WTC11 (cell line): ENCODE measurements around the gene PAM16. TPM values are rescaled to one million over a fixed set of nuclear protein-coding genes. Genes with fewer than 3 reads are reported as not detected.
A peak's percentile ranks its signal among the peaks of the same experiment; 100 is the strongest.

Source experiments
- ATAC-seq: fragments of 200-7000 bp; cut with Tn5 transposase; 2 replicates; pipeline ENCODE4 v1.10.0; 2021; ENCODE audit warnings: mild to moderate bottlenecking, moderate library complexity
- CTCF ChIA-PET: fragments of 300-600 bp; sonication (Branson Sonifier 250); formaldehyde crosslinking; loops from one replicate; lab custom pipeline; 2021; ENCODE audit warnings: antibody characterized with exemption; lab: Charles Lee
- POLR2A ChIA-PET: fragments of 350-600 bp; sonication (Branson Sonifier 250); formaldehyde crosslinking; loops from one replicate; lab custom pipeline; 2021; ENCODE audit warnings: antibody characterized with exemption; lab: Charles Lee
- DNase-seq: peaks from one replicate; pipeline ENCODE4 v3.0.0; 2021; ENCODE audit warnings: low spot score
- H3K27ac Mint-ChIP-seq: 2 replicates; pipeline ENCODE4 v1.8.0; 2021; ENCODE audit warnings: mixed read lengths
- H3K27me3 Mint-ChIP-seq: 2 replicates; pipeline ENCODE4 v1.8.0; 2021; ENCODE audit warnings: low read depth, mild to moderate bottlenecking, moderate library complexity, mixed read lengths
- H3K36me3 Mint-ChIP-seq: 2 replicates; pipeline ENCODE4 v1.8.0; 2021; ENCODE audit warnings: mixed read lengths
- H3K4me1 Mint-ChIP-seq: 2 replicates; pipeline ENCODE4 v1.8.0; 2022; ENCODE audit warnings: mixed read lengths
- H3K4me3 Mint-ChIP-seq: 2 replicates; pipeline ENCODE4 v1.8.0; 2021; ENCODE audit warnings: mild to moderate bottlenecking, moderate library complexity, mixed read lengths
- H3K9me3 Mint-ChIP-seq: 2 replicates; pipeline ENCODE4 v1.8.0; 2021; ENCODE audit warnings: mixed read lengths
- ATF1 ChIP-seq: sonication (generic); formaldehyde crosslinking; IDR thresholded peaks from 2 replicates; pipeline ENCODE4 v1.8.1; 2023; ENCODE audit warnings: mild to moderate bottlenecking, moderate library complexity, missing genetic modification reagents
- ATF2 ChIP-seq: sonication (generic); formaldehyde crosslinking; IDR thresholded peaks from 2 replicates; pipeline ENCODE4 v1.8.1; 2022; ENCODE audit warnings: low read depth, missing genetic modification reagents, borderline replicate concordance
- ELF4 ChIP-seq: sonication (generic); formaldehyde crosslinking; IDR thresholded peaks from 2 replicates; pipeline ENCODE4 v1.8.1; 2022; ENCODE audit warnings: low read depth, mild to moderate bottlenecking, moderate library complexity, missing genetic modification reagents
- GTF2I ChIP-seq: fragments of 250-450 bp; sonication (Bioruptor Pico); conservative IDR thresholded peaks from 2 replicates; pipeline ENCODE4 v1.4.0; 2021; ENCODE audit warnings: mild to moderate bottlenecking
- MAX ChIP-seq: sonication (generic); formaldehyde crosslinking; IDR thresholded peaks from 2 replicates; pipeline ENCODE4 v1.8.0; 2022; ENCODE audit warnings: mild to moderate bottlenecking, missing genetic modification reagents
- MXD4 ChIP-seq: fragments of 250-450 bp; sonication (Bioruptor Pico); IDR thresholded peaks from 2 replicates; pipeline ENCODE4 v1.8.0; 2021; ENCODE audit warnings: mild to moderate bottlenecking, moderate library complexity, borderline replicate concordance
- OVOL2 ChIP-seq: fragments of 250-450 bp; sonication (Bioruptor Pico); IDR thresholded peaks from 2 replicates; pipeline ENCODE4 v1.9.0; 2021; ENCODE audit warnings: mild to moderate bottlenecking, borderline replicate concordance
- SMAD4 ChIP-seq: sonication (generic); formaldehyde crosslinking; IDR thresholded peaks from 2 replicates; pipeline ENCODE4 v1.8.0; 2022; ENCODE audit warnings: mild to moderate bottlenecking, missing genetic modification reagents
- SP1 ChIP-seq: sonication (generic); formaldehyde crosslinking; conservative IDR thresholded peaks from 2 replicates; pipeline ENCODE4 v1.8.1; 2022; ENCODE audit warnings: missing genetic modification reagents
- TEAD1 ChIP-seq: sonication (generic); formaldehyde crosslinking; IDR thresholded peaks from 2 replicates; pipeline ENCODE4 v1.8.0; 2022; ENCODE audit warnings: mild to moderate bottlenecking, missing genetic modification reagents
- ZBTB43 ChIP-seq: sonication (generic); formaldehyde crosslinking; IDR thresholded peaks from 2 replicates; pipeline ENCODE4 v1.8.1; 2023; ENCODE audit warnings: mild to moderate bottlenecking, missing genetic modification reagents
- ZNF121 ChIP-seq: sonication (generic); formaldehyde crosslinking; IDR thresholded peaks from 2 replicates; pipeline ENCODE4 v1.8.0; 2023; ENCODE audit warnings: missing genetic modification reagents
- ZNF317 ChIP-seq: sonication (generic); formaldehyde crosslinking; IDR thresholded peaks from 2 replicates; pipeline ENCODE4 v1.8.1; 2023; ENCODE audit warnings: low read depth, mild to moderate bottlenecking, moderate library complexity, missing genetic modification reagents, borderline replicate concordance
- ZNF423 ChIP-seq: fragments of 250-450 bp; sonication (Bioruptor Pico); IDR thresholded peaks from 2 replicates; pipeline ENCODE4 v2.1.2; 2022; ENCODE audit warnings: mild to moderate bottlenecking, moderate library complexity
- total RNA-seq: library from RNA; stranded (reverse); gene quantifications from 3 replicates; pipeline ENCODE4 v1.2.3, GENCODE V29; 2021
- TF ChIP-seq, protein P1 (sequence below): sonication (generic); formaldehyde crosslinking; IDR thresholded peaks from 2 replicates; pipeline ENCODE4 v1.8.1; 2023; ENCODE audit warnings: mild to moderate bottlenecking, moderate library complexity, missing genetic modification reagents
- TF ChIP-seq, protein P2 (sequence below): sonication (generic); formaldehyde crosslinking; IDR thresholded peaks from 2 replicates; pipeline ENCODE4 v1.8.1; 2022; ENCODE audit warnings: mild to moderate bottlenecking, moderate library complexity, missing genetic modification reagents
- TF ChIP-seq, protein P3 (sequence below): fragments of 250-450 bp; sonication (Bioruptor Pico); IDR thresholded peaks from 2 replicates; pipeline ENCODE4 v1.9.0; 2021; ENCODE audit warnings: mild to moderate bottlenecking, borderline replicate concordance
- TF ChIP-seq, protein P4 (sequence below): sonication (generic); formaldehyde crosslinking; IDR thresholded peaks from 2 replicates; pipeline ENCODE4 v1.8.0; 2023; ENCODE audit warnings: missing genetic modification reagents
- TF ChIP-seq, protein P5 (sequence below): sonication (generic); formaldehyde crosslinking; conservative IDR thresholded peaks from 2 replicates; pipeline ENCODE4 v1.8.1; 2023; ENCODE audit warnings: mild to moderate bottlenecking, low read depth, missing genetic modification reagents, moderate library complexity

The PAM16 gene
- total RNA-seq, 1 experiment from 2014 or later, result 88.9 TPM

DNA sequence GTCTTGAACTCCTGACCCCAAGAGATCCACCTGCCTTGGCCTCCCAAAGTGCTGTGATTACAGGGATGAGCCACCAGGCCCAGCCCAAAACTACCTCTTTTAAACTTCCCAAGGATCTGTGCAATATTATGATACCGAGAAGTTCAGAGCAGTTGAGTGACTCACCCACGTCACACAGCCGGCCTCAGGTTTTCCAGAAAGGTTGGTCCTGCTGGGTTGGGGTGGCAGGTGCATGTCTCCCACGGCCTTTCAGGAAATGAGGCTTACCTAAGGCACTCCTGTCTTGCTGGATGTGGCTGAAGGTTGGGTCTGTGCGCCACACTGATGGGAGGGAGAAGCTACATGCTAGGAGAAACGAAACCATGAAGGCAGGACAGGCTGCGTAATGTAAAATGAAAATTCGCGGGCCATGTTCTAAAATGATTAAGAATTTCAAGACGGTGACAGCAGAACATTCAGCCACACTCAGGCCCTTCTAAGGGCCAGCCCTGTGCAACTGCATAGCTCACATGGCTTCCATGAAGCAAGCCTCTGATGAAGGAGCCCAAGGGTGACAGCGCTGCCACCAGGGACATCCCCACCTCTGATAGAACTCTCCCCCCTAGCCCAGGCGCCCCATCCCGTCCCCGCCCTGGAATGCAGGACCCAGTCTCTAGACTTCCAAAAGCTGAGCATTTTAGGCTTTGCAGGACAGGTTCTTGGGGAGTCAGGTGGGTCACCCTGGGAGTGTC, 41.9 kb downstream of the PAM16 start (continued):
- TF ChIP-seq SMAD4 (CRISPR knock-in tag), result no peak
- no peak for TF ChIP-seq MXD4 (CRISPR knock-in tag)
- no peak for TF ChIP-seq SP1 (CRISPR knock-in tag)
- TF ChIP-seq, protein P1, sequence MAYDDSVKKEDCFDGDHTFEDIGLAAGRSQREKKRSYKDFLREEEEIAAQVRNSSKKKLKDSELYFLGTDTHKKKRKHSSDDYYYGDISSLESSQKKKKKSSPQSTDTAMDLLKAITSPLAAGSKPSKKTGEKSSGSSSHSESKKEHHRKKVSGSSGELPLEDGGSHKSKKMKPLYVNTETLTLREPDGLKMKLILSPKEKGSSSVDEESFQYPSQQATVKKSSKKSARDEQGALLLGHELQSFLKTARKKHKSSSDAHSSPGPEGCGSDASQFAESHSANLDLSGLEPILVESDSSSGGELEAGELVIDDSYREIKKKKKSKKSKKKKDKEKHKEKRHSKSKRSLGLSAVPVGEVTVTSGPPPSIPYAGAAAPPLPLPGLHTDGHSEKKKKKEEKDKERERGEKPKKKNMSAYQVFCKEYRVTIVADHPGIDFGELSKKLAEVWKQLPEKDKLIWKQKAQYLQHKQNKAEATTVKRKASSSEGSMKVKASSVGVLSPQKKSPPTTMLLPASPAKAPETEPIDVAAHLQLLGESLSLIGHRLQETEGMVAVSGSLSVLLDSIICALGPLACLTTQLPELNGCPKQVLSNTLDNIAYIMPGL (CRISPR knock-in tag), result no peak
- TF ChIP-seq ELF4, result no peak

GRCh38 chr16:4307215-4308037, 43.7 kb downstream of the PAM16 start:
- CTCF ChIA-PET, result interaction anchor here (0.9 to 7.4 kb wide), 15 partner anchors 10 to 96 kb away, joined by 3 to 122 read pairs (median 8); partner anchors contain the start of genes GLIS2 and TFAP4
- POLR2A ChIA-PET, result interaction anchor here (1.3 to 2.5 kb wide), 6 partner anchors 11 to 66 kb away, joined by 3 to 15 read pairs (median 8); partner anchors contain the start of gene TFAP4
- H3K4me1 Mint-ChIP-seq, result peaks cover 39% of the 10 kb centered on the region
- TF ChIP-seq ZBTB43 (CRISPR knock-in tag) (no peak), OVOL2 (no peak), ZNF423 (CRISPR knock-in tag) (peak; percentile 39; the same call in 1 of the 2 replicates), ZNF317 (CRISPR knock-in tag) (no peak), TEAD1 (CRISPR knock-in tag) (0 out of 2 replicates have a peak, but pooled peaks have one; percentile 9), MAX (0 out of 2 replicates have a peak, but pooled peaks have one; percentile 13), ATF2 (CRISPR knock-in tag) (no peak), ZNF121 (CRISPR knock-in tag) (no peak), GTF2I (no peak), ATF1 (no peak)
- TF ChIP-seq, protein P2, sequence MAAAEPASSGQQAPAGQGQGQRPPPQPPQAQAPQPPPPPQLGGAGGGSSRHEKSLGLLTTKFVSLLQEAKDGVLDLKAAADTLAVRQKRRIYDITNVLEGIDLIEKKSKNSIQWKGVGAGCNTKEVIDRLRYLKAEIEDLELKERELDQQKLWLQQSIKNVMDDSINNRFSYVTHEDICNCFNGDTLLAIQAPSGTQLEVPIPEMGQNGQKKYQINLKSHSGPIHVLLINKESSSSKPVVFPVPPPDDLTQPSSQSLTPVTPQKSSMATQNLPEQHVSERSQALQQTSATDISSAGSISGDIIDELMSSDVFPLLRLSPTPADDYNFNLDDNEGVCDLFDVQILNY (CRISPR knock-in tag), result no peak
- TF ChIP-seq, protein P3, sequence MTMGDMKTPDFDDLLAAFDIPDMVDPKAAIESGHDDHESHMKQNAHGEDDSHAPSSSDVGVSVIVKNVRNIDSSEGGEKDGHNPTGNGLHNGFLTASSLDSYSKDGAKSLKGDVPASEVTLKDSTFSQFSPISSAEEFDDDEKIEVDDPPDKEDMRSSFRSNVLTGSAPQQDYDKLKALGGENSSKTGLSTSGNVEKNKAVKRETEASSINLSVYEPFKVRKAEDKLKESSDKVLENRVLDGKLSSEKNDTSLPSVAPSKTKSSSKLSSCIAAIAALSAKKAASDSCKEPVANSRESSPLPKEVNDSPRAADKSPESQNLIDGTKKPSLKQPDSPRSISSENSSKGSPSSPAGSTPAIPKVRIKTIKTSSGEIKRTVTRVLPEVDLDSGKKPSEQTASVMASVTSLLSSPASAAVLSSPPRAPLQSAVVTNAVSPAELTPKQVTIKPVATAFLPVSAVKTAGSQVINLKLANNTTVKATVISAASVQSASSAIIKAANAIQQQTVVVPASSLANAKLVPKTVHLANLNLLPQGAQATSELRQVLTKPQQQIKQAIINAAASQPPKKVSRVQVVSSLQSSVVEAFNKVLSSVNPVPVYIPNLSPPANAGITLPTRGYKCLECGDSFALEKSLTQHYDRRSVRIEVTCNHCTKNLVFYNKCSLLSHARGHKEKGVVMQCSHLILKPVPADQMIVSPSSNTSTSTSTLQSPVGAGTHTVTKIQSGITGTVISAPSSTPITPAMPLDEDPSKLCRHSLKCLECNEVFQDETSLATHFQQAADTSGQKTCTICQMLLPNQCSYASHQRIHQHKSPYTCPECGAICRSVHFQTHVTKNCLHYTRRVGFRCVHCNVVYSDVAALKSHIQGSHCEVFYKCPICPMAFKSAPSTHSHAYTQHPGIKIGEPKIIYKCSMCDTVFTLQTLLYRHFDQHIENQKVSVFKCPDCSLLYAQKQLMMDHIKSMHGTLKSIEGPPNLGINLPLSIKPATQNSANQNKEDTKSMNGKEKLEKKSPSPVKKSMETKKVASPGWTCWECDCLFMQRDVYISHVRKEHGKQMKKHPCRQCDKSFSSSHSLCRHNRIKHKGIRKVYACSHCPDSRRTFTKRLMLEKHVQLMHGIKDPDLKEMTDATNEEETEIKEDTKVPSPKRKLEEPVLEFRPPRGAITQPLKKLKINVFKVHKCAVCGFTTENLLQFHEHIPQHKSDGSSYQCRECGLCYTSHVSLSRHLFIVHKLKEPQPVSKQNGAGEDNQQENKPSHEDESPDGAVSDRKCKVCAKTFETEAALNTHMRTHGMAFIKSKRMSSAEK (CRISPR knock-in tag), result no peak
- TF ChIP-seq, protein P4, sequence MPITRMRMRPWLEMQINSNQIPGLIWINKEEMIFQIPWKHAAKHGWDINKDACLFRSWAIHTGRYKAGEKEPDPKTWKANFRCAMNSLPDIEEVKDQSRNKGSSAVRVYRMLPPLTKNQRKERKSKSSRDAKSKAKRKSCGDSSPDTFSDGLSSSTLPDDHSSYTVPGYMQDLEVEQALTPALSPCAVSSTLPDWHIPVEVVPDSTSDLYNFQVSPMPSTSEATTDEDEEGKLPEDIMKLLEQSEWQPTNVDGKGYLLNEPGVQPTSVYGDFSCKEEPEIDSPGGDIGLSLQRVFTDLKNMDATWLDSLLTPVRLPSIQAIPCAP (CRISPR knock-in tag), result no peak
- TF ChIP-seq, protein P5, sequence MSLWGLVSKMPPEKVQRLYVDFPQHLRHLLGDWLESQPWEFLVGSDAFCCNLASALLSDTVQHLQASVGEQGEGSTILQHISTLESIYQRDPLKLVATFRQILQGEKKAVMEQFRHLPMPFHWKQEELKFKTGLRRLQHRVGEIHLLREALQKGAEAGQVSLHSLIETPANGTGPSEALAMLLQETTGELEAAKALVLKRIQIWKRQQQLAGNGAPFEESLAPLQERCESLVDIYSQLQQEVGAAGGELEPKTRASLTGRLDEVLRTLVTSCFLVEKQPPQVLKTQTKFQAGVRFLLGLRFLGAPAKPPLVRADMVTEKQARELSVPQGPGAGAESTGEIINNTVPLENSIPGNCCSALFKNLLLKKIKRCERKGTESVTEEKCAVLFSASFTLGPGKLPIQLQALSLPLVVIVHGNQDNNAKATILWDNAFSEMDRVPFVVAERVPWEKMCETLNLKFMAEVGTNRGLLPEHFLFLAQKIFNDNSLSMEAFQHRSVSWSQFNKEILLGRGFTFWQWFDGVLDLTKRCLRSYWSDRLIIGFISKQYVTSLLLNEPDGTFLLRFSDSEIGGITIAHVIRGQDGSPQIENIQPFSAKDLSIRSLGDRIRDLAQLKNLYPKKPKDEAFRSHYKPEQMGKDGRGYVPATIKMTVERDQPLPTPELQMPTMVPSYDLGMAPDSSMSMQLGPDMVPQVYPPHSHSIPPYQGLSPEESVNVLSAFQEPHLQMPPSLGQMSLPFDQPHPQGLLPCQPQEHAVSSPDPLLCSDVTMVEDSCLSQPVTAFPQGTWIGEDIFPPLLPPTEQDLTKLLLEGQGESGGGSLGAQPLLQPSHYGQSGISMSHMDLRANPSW (CRISPR knock-in tag), result no peak

More at GRCh38 chr16:4307215-4308037, 43.7 kb downstream of the PAM16 start:
- no peaks in the 10 kb centered on the region for H3K9me3 Mint-ChIP-seq
- H3K4me3 Mint-ChIP-seq, result peak overlapping the region; percentile 96
- peak overlapping the region; percentile 97 for H3K27ac Mint-ChIP-seq
- H3K36me3 Mint-ChIP-seq, result peaks cover 2% of the 10 kb centered on the region
- ATAC-seq (peak; percentile 78), DNase-seq (peak; percentile 94)
- no peaks in the 10 kb centered on the region; the same call in 1 of the 2 replicates for H3K27me3 Mint-ChIP-seq
